Measurements from ENCODE around the gene ZNF837.
"Not testable (repeated sequence)": the region's sequence is repeated elsewhere in the genome, so short reads cannot be mapped to it uniquely, and the experiment has no call there.

ZNF837 gene

DNA sequence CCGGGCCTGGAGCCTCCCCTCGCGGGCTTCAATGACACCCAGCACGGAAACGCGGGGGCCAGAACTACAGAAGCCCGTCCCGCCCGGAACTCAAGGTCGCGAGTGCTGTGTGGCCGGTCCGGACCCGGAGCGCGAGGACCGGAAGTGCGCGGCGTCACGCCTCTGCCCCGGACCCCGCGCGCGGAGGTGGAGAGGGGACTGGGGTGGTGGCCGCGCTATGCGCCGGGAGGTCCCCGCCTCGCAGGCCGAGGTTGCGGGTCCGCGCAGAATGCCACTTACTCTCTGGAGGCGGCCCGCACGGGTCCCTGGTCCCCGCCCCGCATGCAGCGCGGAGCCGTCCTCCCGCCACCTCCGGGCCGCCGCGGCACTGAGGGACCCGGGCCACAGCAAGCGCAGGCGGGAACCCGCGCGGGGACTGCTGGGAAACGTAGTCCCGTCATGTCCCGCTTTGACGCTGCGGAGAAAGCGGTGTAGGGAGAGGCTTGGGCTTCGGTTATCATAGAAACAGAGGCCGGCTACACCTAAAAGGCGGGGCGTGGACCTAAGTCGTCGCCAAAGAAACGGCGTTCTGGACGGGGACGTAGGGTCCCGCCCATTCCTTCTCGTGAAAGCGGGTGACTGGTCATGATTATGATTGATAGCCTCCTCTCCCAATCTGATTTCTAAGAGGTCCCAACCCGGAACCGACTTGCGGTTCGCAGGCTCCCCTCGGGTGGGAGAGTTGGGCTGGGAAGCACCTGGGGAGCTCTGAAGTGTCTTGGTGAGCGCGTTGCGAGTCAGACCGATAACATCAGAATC, at the start of gene ZNF837:
Gene ZNF837 (minus strand): TSS at position 369 of the 798 bp plus-strand sequence. CDS start 11,698 bp downstream, outside the sequence.
- DNase-seq (ENCODE audit: low spot score), result peak; percentile 100

DNA sequence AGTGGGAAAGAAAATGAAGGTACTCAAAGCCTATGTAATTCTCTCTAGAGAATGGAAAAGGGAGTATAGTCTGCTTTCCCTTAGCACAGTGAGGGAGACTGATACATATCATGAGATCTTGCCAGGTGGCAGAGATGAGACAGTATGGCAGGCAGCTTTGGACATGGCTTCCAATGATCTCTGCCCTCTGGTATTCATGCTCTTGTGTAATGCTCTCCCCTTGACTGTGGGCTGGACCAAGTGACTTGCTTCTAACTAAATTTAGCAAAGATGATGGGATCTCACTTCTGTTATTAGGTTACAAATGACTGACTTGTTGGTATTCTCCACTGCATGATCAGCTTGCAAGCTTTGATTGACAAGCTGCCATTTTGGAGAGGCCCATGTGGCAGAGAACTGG, 48.9 kb upstream of the ZNF837 start:
- DNase-seq (ENCODE audit: low spot score), result no peak

DNA sequence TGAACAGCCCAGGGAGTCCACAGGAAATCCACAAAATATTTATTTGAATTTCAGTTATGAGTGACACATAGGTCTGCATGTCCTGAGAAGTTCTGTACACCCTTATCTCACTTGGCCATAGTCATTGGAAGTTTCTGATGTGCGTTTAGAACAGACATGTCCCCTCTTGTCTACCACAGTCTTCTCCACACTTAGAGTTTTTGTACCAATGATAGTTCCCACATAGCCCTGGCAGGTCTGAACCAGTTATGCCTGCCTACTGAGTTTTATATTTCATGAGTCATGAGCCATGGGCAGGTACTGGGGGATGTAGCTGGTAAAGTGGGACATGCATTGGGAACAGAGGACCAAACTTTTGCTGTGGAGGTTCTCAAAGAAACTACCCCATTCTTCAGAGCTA, 47.8 kb upstream of the ZNF837 start:
- no peak for DNase-seq (ENCODE audit: low spot score)

DNA sequence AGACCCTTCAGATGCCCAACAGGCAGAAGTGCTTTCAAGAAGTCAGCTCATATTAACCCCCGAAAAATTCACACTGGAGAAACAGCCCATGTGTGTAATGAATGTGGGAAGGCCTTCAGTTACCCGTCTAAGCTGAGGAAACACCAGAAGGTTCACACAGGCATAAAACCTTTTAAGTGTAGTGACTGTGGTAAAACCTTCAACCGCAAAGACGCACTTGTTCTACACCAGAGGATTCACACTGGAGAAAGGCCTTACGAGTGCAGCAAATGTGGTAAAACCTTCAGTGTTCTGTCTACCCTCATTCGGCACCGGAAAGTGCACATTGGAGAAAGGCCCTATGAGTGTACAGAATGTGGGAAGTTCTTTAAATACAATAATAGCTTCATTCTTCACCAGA, 36.2 kb upstream of the ZNF837 start:
- no peak for DNase-seq (ENCODE audit: low spot score)

DNA sequence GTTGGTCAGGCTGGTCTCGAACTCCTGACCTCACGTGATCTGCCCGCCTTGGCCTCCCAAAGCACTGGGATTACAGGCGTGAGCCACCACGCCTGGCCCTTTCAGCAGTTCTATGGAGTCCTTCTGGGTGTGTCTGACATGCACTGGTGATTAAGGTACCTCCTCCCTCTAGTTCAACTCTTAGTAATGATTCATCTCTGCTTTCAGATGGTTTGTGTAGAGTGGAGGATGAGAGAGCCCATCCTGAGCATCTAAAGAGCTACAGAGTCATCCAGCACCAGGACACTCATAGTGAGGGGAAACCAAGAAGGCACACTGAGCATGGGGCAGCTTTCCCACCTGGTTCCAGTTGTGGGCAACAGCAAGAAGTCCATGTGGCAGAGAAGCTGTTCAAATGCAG, 35.8 kb upstream of the ZNF837 start:
- no peak for DNase-seq (ENCODE audit: low spot score)

DNA sequence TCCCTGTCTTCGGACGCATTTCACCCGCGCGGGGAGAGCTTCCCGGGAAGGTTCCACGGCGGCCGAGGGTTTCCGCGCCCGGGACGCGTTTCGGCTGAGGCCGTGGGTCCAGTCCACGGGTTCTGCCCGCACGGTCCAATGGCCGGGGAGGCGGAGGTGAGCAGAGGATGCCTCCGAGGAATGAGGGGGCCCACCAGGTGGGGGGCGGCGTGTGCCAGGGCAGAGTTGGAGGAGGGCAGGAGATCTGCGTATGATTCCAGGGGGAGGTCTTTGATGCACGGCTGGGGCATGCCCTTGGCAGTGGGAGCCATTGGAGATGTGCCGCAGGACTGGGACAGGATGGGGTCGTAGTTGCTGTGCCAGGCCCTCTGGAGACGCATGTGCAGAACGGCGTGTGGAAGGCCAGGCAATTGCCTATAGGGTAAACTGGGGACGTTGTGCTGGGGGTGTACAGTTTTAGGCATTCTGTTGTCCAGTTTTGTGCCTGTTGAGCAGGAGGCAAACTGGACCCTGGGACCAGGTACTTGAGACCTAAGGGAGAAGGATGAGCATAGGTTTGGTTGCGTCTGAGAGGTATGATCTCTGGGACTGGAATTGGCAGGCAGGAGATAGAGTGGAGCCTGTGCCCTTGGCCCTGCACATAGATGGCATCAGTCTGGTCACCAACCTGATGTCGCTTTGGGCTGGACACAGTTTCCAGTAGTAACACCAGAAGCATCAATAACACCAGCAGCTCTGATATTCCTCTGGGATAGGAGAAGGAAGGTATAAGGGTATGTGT, 28.4 kb upstream of the ZNF837 start:
- DNase-seq (ENCODE audit: low spot score), result no peak

DNA sequence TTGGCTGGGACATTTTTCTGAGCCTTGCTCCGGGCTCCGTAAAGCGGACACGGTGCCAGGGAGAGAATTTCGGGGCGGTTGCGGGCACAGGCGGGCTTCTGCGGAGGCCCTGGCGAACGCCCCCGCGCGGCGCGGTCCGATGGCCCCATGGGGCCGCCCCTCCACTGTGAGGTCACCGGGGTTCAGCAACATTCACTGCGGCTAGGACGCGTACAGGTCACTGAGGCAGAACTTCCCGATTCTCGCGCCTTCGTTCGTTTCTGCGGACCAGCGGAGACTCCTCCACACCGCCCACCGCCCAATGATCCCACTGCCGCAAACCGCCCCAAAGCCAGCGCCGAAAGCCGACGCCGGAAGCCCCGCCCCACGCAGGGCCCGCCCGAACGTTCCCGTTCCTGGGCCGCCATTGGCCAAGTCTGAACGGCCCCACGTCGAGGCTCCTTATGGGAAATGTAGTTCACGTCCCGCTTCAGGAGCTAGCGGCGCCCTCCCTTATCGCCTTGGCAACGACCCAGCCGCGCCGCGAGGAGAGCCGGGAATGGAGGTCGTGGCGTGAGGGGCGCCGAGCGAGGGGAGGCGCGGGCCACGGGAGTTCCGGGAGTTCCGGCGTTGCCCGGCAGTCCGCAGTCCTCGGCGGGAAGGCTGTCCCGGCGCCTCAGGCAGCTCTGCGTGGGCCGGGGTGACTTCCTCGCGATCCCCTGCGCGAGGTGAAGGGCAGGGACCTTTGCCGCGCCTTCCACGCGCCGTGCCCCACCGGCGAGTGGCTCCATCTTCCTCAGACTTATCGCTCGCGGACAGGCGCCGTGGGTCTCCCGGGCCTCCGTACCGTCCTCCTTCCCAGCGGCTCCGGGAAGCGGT, 27.6 kb upstream of the ZNF837 start, which contains the start of gene ZNF584:
Gene ZNF584 (plus strand): TSS at position 498 of the 858 bp plus-strand sequence. CDS start 499 bp downstream, outside the sequence.
- peak; percentile 98 for DNase-seq (ENCODE audit: low spot score)

DNA sequence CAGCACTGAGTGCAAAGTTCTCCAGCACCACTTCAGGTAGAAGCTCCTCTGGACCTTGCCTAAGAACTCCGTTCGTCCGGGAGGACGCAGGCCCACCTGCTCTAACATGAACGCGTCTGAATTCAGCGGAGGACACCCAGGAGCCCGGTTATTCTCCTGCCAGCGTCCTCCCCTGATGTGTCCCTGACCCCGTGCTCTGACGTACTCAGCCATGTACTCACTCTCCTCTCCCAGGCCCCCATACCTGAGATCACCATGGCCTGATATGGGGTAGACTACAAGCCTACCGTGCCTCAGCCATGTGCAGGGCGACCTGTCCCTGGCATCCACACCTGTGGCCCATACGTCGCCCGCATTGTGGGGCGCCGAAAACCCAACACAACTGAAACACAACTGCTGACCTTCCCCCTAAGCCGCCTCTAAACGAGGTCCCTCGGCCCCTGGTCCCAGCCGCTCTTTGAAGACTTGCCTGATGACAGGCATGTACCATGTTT, 26.9 kb upstream of the ZNF837 start:
- DNase-seq (ENCODE audit: low spot score), result no peak

DNA sequence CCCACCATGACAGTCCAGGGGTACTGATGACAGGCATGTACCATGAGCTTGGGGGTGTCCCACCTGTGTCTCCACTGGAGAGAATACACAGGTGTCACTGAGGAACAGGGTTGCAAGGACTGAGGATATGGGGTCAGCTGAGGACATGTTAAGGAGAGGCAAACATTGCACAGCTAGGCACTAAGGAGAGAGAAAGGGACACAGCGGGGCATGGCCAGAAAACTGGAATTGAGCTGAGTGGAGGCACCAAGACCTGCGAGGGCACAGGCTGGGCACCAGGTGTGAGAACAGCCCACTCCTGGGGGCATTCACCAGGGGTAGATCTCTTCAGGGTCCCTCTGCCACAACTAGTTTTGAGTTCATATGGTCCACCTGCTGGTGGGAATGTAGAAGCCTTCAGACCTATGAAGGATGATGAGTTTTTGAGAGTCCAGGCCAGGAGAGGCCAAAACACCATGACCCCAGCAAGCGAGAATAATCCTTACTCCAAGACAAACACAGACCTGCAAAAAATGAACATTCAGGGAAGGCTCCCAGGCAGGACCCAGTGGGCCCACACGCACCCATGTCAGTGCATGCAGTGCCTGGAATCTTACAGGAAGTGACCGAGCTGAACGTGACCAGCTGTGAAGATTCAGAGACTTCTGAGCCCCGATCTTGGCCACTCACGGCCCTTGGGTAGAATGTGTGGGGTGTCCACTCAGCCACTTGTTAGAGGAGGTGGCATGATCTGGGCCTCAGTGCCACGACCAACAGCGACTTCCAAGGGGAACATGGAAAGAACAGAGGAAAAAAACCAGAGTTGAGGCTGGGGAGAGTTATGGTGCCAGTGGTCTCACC, 26.2 kb upstream of the ZNF837 start:
- no peak for DNase-seq (ENCODE audit: low spot score)

DNA sequence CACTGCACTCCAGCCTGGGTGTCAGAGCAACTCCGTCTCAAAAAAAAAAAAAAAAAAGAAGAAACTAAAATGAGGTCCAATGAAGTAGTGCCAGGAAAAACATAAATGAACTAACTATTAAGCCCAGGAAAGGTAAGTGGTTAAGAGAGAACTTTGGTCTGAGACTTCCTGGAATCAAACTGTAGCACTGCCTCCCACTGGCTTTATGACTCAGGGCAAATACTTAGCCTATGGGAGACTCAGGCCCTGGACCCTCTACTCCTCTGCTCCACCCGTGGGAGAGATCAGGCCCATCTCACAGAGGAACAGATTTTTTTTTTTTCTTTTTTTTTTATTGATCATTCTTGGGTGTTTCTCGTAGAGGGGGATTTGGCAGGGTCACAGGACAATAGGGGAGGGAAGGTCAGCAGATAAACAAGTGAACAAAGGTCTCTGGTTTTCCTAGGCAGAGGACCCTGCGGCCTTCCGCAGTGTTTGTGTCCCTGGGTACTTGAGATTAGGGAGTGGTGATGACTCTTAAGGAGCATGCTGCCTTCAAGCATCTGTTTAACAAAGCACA, 23.2 kb upstream of the ZNF837 start:
- DNase-seq (ENCODE audit: low spot score), result not testable (repeated sequence)

DNA sequence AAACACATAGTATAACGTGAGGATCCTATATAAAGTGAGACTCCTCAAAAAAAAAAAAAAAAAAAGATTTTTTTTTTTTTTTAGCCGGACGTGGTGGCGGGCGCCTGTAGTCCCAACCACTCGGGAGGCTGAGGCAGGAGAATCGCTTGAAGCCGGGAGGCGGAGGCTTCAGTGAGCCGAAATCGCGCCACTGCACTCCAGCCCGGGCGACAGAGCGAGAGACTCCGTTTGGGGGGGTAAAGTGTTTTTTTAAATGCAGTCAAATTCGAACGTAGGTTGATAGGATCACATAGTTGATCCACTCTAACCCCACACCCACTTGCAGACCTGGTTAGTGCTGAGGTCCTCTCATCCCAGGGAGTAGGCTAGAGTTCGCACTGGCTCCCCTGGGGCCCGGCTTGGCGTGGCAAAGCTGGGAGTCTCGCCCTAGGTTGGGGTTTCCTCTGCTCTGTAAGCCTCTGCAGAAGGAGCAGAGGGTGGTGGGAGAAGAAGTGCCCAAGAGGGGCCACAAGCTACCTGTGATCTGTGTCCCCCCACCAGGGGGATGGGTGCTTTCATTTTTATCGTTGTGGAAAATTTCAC, 21.1 kb upstream of the ZNF837 start:
- no peak for DNase-seq (ENCODE audit: low spot score)

DNA sequence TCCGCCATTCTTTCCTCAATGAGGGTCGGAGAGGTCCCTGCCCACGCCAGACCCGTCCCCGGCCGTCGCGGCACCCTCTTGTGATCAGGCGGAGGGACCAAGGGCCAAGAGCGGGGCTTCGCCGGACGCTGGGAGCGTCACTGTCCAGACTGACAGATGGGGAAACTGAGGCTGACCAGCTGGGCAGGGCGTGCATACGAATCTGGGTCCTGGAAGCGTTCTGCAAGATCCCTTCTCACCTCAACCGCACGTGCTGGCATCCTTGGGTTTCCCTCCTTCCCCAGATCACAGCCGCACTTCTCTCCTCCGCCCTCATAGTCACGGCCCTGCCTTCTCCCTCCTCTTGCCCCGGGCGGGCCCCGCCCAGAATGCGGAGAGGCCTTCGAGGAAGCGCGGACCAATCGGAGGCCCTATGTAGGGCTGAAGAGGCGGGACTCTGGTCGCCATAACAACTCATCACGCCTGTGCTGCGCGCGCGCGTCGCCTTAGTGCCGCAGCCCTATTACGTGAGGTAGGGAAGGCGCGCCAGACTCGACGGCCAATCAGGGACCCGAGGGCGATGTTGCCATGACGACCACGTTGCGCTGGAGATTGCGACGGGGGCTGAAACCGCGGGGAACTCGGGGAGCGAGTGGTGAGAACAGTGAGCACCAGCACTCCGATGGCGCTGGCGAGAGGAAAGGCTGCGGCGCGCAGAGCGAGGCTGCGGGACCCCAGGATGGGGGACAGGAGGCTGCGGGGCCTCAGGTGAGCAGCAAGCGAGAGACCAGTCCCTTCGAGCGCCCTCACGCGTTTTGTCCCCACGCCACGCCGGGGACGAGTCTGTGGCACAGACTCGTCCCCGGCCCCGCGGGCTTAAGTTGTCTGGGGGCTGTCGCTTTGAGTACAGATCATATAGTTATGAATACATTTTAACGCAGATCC, 20.3 kb upstream of the ZNF837 start:
- peak; percentile 100 for DNase-seq (ENCODE audit: low spot score)

DNA sequence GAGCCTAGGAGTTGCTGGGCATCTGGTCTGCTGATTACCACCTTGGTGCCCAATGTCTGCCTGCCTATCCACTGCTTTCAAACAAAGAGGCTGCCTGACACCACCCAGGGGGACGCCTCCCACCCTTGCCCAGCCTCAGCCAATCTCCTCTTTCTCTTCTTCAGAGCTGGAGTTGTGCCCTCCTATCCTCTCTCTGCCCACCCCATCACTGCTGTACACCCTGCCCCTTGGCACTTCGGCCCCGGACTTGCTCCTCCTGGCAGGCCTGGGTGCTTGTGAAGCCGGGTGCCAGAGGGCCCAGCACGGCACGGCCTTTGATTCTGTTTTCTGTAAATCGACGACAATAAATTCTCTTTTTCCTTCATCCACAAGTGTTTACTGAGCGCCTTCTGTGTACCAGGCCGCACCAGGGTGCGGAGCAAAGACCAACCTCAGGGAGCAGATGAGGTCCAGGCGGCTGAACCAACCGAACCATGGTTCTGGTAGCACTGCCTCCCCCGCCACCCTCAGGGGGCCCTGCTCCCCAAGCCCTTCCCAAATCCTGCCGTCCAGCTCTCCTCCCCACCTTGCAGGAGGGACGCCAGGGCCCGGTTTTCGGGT, 19.6 kb upstream of the ZNF837 start:
- peak; percentile 78 for DNase-seq (ENCODE audit: low spot score)

DNA sequence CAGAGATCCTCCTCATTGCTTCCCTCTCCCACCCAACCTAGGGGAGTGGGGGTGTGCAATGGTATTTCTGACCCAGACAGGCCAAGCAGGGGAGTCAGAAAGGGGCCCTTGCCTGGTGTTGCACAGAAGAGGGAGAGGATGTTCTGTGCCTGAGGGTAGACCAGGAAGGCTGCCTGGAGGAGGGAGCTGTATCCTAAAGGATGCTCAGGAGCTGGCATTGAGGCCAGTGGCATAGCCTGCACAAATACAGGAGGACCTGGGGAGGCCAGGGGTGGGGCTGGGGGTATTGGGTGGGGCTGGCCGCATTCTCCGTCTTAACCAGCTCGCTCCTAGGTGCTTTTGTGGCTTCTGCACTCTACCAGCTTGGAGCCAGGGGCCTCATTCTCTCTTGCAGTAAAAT, 19.1 kb upstream of the ZNF837 start:
- DNase-seq (ENCODE audit: low spot score), result no peak

DNA sequence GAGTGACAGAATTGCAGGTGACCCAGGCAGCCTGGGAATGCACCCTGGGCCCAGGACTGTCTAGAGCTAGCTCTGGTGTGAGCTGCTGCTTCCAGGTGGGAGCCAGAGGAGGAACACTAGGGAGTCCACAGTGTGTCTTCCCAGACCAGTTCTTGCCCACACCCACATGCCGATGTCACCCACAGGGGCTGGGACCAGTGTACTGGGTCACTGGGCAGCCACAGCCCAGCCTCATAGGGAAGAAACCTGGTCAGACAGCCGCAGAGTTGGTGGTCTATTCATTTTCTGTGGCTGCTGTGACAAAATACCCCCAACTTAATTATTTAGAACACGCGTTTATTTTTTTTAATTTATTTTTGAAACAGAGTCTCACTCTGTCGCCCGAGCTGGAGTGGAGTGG, 17.7 kb upstream of the ZNF837 start:
- no peak for DNase-seq (ENCODE audit: low spot score)

DNA sequence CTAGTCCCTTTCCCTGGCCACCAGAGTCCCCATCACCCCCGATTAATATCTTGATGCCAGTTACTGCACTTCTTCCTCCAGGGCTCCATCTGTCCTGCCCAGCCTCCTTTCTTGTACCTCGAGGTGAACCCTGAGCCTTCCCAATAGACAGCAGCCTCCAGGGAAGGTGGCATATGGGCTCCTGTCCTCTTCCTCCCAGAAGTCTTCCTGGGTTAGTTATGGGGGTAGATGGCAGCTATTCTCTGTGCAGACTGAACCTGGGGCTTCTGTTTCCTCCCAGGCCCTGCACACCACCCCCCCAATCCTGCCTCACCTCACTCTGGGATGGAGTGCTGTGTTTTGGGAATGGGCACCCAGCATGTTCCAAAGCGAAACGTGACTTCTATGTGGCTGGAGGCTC, 17.3 kb upstream of the ZNF837 start:
- DNase-seq (ENCODE audit: low spot score), result no peak

DNA sequence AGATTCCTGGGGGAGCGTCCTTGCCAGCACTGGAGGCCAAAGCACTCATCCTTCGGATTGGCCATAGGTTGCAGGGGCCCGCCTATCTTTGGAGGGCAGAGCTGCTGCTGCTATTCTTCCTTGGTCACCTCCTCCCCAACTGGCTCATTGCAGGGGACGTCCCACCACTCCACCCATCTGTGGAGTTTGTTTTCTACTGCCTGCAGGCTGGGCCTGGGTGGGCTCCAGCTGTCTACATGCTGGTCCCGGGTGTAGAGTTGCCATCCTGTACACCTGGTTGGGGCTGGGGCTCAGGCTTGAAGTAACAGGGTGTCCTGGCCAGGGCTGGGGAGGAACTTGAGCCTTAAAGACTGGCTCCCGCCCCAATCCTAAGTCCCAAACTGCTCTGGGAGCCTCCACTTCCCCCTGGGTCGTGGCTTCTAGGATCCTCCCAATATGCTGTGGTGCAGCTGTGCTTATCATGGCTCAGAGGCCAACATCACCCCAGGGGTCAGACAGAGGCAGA, 16.8 kb upstream of the ZNF837 start:
- no peak for DNase-seq (ENCODE audit: low spot score)

DNA sequence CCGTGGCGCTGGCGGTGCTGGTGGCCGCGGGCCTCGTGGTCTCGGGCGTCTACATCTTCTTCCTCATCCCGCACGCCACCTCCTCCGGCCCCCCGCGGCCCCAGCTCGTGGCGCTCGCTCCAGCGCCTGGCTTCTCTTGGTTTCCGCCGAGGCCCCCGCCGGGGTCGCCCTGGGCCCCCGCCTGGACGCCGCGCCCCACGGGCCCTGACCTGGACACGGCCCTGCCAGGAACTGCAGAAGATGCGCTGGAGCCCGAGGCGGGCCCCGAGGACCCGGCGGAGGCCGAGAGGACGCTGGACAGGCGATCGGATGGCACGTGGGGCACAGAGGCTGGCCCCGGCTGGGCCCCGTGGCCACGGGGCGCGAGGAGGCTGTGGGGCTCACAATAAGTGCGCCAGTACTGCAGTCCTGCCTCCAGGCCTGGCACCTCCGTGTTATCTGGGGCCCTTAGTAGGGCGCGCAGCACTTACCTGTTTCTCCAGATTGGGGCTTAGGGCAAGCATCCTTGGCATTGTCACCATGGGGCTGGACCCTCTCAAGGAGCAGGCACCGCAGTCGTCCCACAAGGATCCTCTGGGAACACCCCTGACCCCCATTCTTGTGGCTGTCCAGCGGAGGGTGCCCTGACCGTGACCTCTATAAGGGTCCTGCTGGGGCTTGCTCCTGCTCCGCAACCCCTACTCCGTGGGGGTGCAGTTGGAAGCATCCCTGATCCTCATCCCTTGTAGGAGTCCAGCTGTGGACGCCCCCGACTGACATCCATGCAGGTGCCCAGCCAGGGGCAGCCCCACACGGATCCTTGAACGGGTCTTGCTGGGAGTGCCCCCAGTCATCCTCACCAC, 16.1 kb upstream of the ZNF837 start:
- no peak for DNase-seq (ENCODE audit: low spot score)
